Lower lobe of right lung (tissue), 2 donors: Measurements from ENCODE around the gene RWDD1. TPM values are rescaled to one million over a fixed set of nuclear protein-coding genes. Genes with fewer than 3 reads are reported as not detected.
A peak's percentile ranks its signal among the peaks of the same experiment; 100 is the strongest.

ENCODE experiments used
- ATAC-seq, 2 donors: fragments of 200-7000 bp; cut with Tn5 transposase; one replicate each; pipeline ENCODE4 v1.9.1; 2020 to 2022; ENCODE audit warnings: mild to moderate bottlenecking in 2 of 2, moderate library complexity in 2 of 2
- DNase-seq: peaks from one replicate; pipeline ENCODE4 v3.0.0-alpha.2; 2020
- H3K27ac ChIP-seq: fragments of 200-600 bp; one replicate; pipeline ENCODE4 v1.8.0; 2022
- H3K27me3 ChIP-seq: fragments of 200-600 bp; one replicate; pipeline ENCODE4 v1.8.0; 2022; ENCODE audit warnings: low read depth
- H3K36me3 ChIP-seq: fragments of 200-600 bp; one replicate; pipeline ENCODE4 v1.8.0; 2022; ENCODE audit warnings: mild to moderate bottlenecking
- H3K4me1 ChIP-seq: fragments of 200-600 bp; one replicate; pipeline ENCODE4 v1.8.0; 2022
- H3K4me3 ChIP-seq: fragments of 200-600 bp; one replicate; pipeline ENCODE4 v1.8.0; 2022; ENCODE audit warnings: mild to moderate bottlenecking
- H3K9me3 ChIP-seq: fragments of 200-600 bp; one replicate; pipeline ENCODE4 v1.8.0; 2022
- CTCF ChIP-seq: fragments of 200-600 bp; IDR thresholded peaks from one replicate; pipeline ENCODE4 v1.8.0; 2022; ENCODE audit warnings: antibody characterized with exemption, mild to moderate bottlenecking
- intact Hi-C: fragments of 100-400 bp; cut with DNase I; formaldehyde crosslinking; loops from one replicate; pipeline ENCODE4 v1.11.0; 2022
- total RNA-seq: library from RNA; stranded (reverse); fragmentation: NEBNext Ultra II Directional; extraction: Animal tissue kit (Norgen Biotek cat#: 25700); gene quantifications from one replicate; pipeline ENCODE4 v1.2.1, GENCODE V29; 2021
- donor health status: DM: no; HTN: yes; CAD: no; lungs with severe emphysema.

Gene RWDD1
- total RNA-seq, 1 donor from 2014 or later, result 35.9 TPM

GRCh38 chr6:116615937-116616736 lies 44.8 kb downstream of the RWDD1 start, which contains the start of gene RSPH4A:
Gene RSPH4A (plus strand): TSS chr6:116616479. CDS start chr6:116616624, 145 bp downstream.
- H3K36me3 ChIP-seq, result no peaks in the 10 kb centered on the region
- intact Hi-C loops, result no loop called here
- peak within 1 kb of the TSS; percentile 33 for H3K27ac ChIP-seq
- H3K4me3 ChIP-seq, result peak within 1 kb of the TSS; percentile 58
- H3K4me1 ChIP-seq, result peaks cover 8% of the 10 kb centered on the region
- peak; percentile 98 to 99 for ATAC-seq
- no peak for TF ChIP-seq CTCF
- peak; percentile 91 for DNase-seq
- H3K9me3 ChIP-seq, result no peaks in the 10 kb centered on the region
- H3K27me3 ChIP-seq, result no peaks in the 10 kb centered on the region

GRCh38 chr6:116616737-116617053 lies 45.4 kb downstream of the RWDD1 start:
- Histone ChIP-seq H3K4me3 (peak overlapping the region; percentile 58), H3K9me3 (no peaks in the 10 kb centered on the region), H3K4me1 (peaks cover 8% of the 10 kb centered on the region), H3K27ac (peak overlapping the region; percentile 33), H3K36me3 (no peaks in the 10 kb centered on the region), H3K27me3 (no peaks in the 10 kb centered on the region)
- no peak for TF ChIP-seq CTCF
- ATAC-seq (peak; percentile 48 to 52), DNase-seq (no peak)
- intact Hi-C loops, result no loop called here

- DNase-seq (no peak), ATAC-seq (no peak)
- no peak for TF ChIP-seq CTCF
- Histone ChIP-seq H3K27ac (no peak overlapping the region), H3K4me3 (no peak overlapping the region), H3K36me3 (no peaks in the 10 kb centered on the region), H3K9me3 (no peaks in the 10 kb centered on the region), H3K4me1 (no peaks in the 10 kb centered on the region), H3K27me3 (no peaks in the 10 kb centered on the region)
- intact Hi-C loops, result no loop called here
Observed at GRCh38 chr6:116624036-116624805, 52.9 kb downstream of the RWDD1 start.

- no peak for ATAC-seq
- no peaks in the 10 kb centered on the region for H3K9me3 ChIP-seq
- no peak overlapping the region for H3K27ac ChIP-seq
- intact Hi-C loops, result no loop called here
- H3K36me3 ChIP-seq, result no peaks in the 10 kb centered on the region
- no peak for DNase-seq
- H3K4me1 ChIP-seq, result peaks cover 4% of the 10 kb centered on the region
- no peak overlapping the region for H3K4me3 ChIP-seq
- no peaks in the 10 kb centered on the region for H3K27me3 ChIP-seq
- TF ChIP-seq CTCF, result no peak
Observed at GRCh38 chr6:116625872-116626271, 54.6 kb downstream of the RWDD1 start.

GRCh38 chr6:116629563-116629981 lies 58.3 kb downstream of the RWDD1 start:
- Histone ChIP-seq H3K4me1 (peaks cover 4% of the 10 kb centered on the region), H3K36me3 (peaks cover 8% of the 10 kb centered on the region), H3K27me3 (no peaks in the 10 kb centered on the region), H3K9me3 (no peaks in the 10 kb centered on the region), H3K4me3 (no peak overlapping the region), H3K27ac (no peak overlapping the region)
- intact Hi-C loops, result no loop called here
- ATAC-seq (peak in 1 of 2 donors; percentile 46), DNase-seq (no peak)
- no peak for TF ChIP-seq CTCF
